ENCODE results near the gene POLG2.
"Not testable (repeated sequence)": the region's sequence is repeated elsewhere in the genome, so short reads cannot be mapped to it uniquely, and the experiment has no call there.

POLG2 gene

DNA sequence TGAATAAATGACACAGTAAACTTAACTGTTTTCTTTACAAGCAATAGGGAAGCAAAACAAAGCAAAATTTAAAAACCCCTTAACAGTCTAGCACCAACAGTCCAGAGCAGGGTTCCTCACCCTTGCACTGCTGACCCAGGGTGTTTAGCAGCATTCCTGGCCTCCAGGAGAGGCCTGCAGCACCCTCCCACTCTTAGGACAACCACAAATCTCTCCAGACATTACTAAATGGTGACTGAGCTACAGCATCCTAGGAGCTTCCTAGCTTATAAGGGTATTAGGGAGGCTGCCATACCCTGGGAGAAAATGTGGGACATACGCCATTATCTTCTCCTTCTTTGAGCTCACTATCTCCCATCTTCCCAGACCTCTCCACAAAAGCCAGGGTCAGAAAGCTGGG lies 15.9 kb downstream of the POLG2 start:
- no peak for DNase-seq

DNA sequence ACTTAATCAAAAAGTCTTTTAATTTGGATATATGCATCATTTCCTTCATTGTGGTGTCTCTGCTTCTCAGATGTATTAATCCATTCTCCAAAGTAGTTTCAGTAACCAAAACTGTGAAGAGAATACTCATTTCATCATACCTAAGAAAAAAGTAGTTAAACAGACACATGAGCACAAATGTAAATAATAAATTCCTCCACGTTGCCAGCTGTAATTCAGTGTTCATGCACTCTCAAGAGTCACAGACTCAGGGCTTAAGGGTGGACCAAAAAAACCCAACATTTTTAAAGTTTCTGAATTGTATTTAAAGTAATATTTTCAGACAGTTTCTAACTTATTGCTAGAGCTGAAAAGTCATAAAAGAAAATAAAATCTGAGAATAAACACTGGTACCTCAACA lies 19.0 kb downstream of the POLG2 start:
- no peak for DNase-seq

GRCh38 chr17:64472564-64472963 lies 24.3 kb downstream of the POLG2 start:
- DNase-seq = no peak

GRCh38 chr17:64471440-64471839 lies 25.4 kb downstream of the POLG2 start:
- DNase-seq = no peak

GRCh38 chr17:64470625-64471024 lies 26.2 kb downstream of the POLG2 start:
- no peak for DNase-seq

GRCh38 chr17:64466834-64467233 lies 30.0 kb downstream of the POLG2 start:
- DNase-seq = not testable (repeated sequence)

DNA sequence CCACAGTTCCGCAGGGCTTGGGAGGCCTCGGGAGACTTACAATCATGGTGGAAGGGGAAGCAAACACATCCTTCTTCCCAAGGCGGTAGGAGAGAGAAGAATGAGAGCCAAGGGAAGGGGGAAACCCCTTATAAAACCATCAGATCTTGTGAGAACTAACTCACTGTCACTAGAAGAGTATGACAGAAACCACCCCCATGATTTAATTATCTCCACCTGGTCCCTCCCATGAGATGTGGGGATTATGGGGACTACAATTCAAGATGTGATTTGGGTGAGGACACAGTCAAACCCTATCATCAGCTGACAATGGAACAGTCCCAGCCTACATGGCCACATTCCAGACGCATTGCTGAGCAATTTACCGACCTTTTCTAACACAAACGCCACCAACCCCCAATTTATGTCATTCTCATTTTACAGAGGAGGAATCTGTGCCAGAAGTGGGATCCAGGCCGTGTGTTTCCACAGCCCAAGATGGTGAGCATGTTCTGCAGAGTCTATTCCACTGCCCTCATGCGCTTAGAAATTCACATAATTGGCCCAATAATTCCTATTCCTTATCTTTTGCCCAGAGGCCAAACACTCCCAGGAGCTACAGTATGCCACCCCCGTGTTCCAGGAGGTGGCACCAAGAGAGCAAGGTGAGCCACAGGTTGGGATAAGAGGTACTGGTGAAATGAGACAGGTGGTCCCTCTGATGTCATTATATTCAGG lies 30.7 kb downstream of the POLG2 start:
- no peak for DNase-seq

DNA sequence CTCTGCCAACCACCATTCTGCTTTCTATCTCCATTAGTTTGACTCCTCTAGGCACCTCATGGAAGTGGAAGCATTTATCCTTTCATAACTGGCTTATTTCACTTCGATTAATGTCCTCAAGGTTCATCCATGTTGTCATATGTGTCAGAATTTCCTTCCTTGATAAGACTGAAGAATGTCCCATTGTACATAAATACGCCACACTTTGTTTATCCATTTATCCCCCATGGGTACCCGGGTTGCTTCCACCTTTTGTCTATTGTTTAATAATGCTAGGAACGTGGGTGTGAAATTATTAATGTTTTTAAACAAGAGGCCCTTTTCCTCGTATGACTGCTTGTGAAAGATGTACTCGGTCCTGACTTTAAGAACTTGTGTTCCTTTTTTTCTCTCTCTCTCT lies 35.1 kb downstream of the POLG2 start:
- DNase-seq = no peak

GRCh38 chr17:64460955-64461354 lies 35.9 kb downstream of the POLG2 start:
- no peak for DNase-seq

- not testable (repeated sequence) for DNase-seq
Observed at GRCh38 chr17:64459818-64460217, 37.0 kb downstream of the POLG2 start.

DNA sequence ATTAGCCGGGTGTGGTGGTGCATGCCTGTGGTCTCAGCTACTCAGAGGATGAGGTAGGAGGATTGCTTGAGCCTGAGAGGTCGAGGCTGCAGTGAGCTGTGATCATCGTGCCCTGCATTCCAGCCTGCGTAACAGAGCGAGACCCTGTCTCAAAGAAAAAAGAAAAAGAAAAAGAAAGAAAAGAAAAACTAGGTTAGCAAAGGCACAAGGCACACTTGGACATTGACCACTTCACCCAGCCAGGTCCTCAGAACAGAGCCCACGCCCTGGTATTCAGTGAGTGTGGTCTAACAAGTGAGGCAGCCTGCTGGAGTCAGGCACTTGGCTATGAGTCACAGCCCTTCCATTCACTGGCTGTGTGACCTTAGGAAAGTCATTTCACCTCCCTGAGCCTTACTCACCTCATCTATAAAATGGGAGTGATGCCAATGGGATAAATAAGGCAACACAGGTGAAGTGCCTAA lies 37.5 kb downstream of the POLG2 start:
- DNase-seq = no peak

DNA sequence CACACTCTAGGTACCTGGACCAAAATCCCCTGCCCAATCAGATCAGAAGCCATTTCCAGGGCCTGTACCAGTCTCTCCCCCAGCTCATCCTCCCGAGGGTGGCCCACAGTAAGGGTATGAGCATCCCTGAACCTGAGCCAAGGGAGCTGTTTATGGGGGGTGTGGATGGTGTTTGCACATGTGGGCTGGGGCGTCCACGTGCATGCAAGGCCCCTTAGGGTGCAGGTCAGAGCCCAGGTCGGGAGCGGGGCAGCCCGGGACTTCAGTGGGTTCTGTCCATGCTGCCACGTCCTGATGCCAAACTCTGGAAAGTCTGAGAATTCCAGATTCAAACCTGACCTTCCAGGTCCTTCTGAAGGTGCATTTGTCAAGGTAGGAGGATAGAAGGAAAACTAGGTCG lies 38.1 kb downstream of the POLG2 start:
- DNase-seq = no peak

DNA sequence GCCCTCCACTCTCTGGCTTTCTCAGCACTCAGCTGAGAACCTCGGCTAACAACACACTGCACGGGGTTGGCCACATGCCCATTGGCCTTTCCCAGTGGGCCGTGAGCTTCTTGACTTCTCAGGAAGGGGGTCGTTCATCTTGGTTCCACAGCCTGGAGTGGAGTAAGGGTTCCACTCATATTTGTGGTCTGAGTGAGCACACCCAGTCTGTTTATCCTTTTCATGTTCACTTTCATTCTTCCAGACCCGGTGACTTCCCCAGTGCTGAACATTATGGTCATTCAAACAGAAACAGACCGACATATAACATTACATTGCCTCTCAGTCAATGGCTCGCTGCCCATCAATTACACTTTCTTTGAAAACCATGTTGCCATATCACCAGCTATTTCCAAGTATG lies 39.7 kb downstream of the POLG2 start:
- no peak for DNase-seq

DNA sequence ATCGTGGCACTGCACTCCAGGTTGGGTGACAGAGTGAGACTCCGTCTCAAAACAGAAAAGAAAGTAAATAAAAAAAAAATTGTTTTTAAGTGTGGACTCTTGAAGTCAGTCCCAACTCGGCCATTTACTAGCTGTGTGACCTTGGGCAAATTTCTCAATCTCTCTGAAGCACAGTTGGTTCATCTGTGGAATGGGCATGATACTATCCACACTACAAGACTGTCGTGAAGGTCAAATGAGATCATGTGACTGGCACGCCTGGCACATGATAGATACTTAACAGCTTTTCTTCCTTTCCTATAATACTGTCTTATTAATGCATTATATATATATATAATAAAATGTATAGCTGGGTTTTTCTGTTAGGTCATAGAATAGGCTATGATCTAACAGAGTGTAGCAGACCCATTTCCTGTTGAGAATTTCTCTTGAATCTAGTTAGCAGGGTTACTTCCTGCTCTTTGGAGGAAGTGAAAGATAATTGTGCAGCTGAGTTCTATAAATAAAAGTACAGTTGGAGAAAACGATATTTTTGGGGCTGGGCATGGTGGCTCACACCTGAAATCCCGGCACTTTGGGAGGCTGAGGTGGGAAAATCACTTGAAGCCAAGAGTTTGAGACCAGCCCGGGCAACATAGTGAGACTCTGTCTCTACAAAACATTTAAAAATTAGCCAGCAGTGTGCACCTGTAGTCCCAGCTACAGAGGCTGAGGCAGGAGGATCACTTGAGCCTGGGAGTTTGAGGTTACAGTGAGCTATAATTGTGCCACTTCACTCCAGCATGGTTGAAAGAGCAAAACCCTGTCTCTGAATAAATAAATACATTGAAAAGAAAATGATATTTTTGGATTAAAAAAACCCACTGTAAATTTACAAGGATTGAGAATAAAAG lies 40.6 kb downstream of the POLG2 start:
- DNase-seq = no peak

GRCh38 chr17:64449545-64449944 lies 47.3 kb downstream of the POLG2 start:
- DNase-seq = no peak

GRCh38 chr17:64448665-64449512 lies 48.0 kb downstream of the POLG2 start, which contains the start of gene MILR1:
TSS of gene MILR1 (plus strand) at chr17:64449115. CDS start at chr17:64449169, 54 bp downstream.
- DNase-seq = no peak

DNA sequence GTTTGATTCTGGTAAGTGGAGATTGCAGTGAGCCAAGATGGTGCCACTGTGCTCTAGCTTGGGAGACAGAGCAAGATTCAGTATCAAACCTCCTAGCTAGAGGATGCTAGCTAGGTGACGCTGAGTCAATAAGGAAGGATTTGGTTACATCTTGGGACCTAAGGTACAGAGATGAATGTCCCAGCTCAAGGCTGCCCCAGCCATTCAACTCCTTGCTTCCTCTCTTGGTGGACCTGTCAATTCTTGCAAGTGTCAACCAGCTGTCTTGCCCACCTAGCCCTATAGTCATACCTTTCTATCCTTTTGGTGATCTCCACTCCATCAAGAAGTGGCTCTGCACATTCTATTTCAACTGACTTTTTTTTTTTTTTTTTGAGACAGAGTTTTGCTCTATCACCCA lies 49.3 kb downstream of the POLG2 start:
- DNase-seq = no peak

DNA sequence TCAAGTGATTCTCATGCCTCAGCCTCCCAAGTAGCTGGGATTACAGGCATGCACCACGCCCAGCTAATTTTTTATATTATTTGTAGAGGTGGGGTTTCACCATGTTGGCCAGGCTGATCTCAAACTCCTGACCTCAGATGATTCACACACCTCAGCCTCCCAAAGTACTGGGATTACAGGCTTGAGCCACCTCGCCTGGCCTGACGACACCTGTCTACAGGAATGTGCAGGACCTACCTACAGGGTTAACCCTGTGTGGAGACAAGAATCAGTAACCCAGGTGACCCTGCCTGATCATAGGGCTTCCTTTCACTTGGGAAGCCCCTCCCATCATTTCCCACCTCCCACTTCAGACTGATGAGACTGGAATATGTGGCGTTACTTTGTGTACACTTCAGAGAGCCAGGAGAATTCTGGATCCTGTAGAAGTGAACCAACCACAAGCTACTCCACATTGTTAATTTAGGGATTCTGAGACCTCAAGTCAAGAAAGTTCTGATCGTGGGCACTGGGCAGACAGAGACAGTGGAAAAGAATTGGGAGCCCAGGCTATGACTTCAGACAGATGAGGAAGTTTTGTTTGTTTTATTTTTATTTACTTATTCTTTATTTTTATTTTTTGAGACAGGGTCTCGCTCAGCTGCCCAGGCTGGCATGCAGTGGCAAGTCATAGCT lies 53.6 kb downstream of the POLG2 start:
- no peak for DNase-seq

DNA sequence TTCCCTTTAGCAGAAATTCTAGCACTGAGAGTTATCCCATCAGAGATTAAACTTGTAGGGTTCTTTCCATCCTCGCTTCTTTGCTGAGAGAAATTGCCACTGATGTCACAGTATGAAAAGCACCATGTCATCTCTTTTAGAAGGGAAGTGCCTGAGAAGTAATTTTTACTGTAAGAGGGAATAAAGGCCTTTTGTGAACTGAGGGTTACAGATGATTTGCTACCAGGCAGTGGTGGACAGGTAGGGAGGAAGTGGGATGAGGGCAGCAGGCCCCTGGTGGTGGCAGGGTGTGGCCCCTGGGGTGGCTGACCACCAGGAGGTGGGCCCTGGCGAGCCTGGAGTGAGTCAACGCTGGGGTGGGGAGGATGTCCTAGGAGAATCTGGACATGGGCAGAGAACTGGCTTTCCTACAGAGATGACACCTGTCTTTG lies 54.3 kb downstream of the POLG2 start:
- DNase-seq = no peak

DNA sequence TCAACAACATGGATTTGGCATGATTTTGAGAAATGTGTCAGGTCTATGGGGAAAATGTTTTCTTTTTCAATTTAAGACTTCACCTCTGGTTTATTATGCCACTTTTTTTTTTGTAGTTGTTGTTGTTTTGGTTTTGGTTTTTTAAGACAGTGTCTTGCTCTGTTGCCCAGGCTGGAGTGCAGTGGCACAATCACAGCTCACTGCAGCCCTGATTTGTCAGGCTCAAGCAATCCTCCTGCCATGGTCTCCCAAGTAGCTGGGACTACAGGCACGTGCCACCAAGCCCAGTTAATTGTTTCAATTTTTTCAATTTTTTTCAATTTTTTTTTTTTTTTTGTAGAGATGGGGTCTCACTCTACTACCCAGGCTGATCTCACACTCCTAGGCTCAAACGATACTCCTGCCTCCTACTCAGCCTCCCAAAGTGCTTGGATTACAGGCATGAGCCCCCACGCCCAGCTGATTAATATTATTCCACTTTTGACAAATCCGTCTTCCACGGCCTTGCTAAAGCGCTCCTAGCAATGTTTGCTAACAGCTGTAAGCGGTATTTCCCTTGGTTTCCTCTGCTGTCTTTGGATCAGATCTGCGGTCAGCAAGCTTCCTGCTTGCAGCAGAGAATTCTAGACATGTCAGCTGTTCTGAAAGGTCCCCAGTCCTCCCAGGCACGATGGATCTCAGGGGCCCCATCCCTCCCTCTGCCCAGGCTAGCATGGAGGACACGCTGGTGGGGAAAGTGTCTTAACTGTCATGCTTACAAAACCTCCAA lies 54.9 kb downstream of the POLG2 start:
- DNase-seq = no peak

- no peak for DNase-seq
Observed at GRCh38 chr17:64439956-64440355, 56.9 kb downstream of the POLG2 start.

DNA sequence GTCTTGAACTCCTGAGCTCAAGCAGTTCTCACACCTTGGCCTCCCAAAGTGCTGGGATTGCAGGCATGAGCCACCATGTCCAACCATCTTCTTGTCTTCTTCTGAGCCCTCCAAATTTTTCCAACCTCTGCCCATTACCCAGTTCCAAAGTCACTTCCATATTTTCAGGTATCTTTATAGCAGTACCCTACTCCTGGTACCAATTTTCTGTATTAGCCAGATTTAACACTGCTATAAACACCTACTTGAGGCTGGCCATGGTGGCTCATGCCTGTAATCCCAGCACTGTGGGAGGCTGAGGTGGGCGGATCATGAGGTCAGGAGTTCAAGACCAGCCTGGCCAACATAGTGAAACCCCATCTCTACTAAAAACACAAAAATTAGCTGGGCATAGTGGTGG lies 57.3 kb downstream of the POLG2 start:
- not testable (repeated sequence) for DNase-seq

Data from NCI-H345 (cell line).